Neuronal stem cell (in vitro differentiated cells): ENCODE measurements around the gene LEFTY2.
A peak's percentile ranks its signal among the peaks of the same experiment; 100 is the strongest.

Source experiments
- DNase-seq: peaks from one replicate; pipeline ENCODE4 v3.0.0-alpha.2; 2013; ENCODE audit warnings: low spot score
- H2AFZ ChIP-seq: one replicate; pipeline ENCODE4 v1.6.1; 2013; ENCODE audit warnings: mild to moderate bottlenecking, low read length, inconsistent platforms
- H2AK5ac ChIP-seq: 2 replicates; pipeline ENCODE4 v1.6.1; 2013; ENCODE audit warnings: low read depth, mild to moderate bottlenecking, inconsistent platforms, low read length, moderate library complexity, mixed read lengths
- H2BK120ac ChIP-seq: 2 replicates; pipeline ENCODE4 v1.6.1; 2013; ENCODE audit warnings: low read depth, mild to moderate bottlenecking, inconsistent platforms, low read length, moderate library complexity, mixed read lengths
- H2BK12ac ChIP-seq: one replicate; pipeline ENCODE4 v1.6.1; 2013; ENCODE audit warnings: low read length, inconsistent platforms
- H2BK15ac ChIP-seq: 2 replicates; pipeline ENCODE4 v1.6.1; 2013; ENCODE audit warnings: mild to moderate bottlenecking, low read length, inconsistent platforms, mixed read lengths
- H2BK5ac ChIP-seq: one replicate; pipeline ENCODE4 v1.6.1; 2013; ENCODE audit warnings: inconsistent platforms, mild to moderate bottlenecking, low read length, moderate library complexity
- H3K14ac ChIP-seq: one replicate; pipeline ENCODE4 v1.6.1; 2013; ENCODE audit warnings: low read length, inconsistent platforms
- H3K18ac ChIP-seq: 2 replicates; pipeline ENCODE4 v1.6.1; 2013; ENCODE audit warnings: low read length, inconsistent platforms
- H3K23ac ChIP-seq: 2 replicates; pipeline ENCODE4 v1.6.1; 2013; ENCODE audit warnings: low read depth, mild to moderate bottlenecking, mixed read lengths, low read length, inconsistent platforms; ENCODE audit not compliant: poor library complexity
- H3K27ac ChIP-seq: replicated peaks from 3 replicates; pipeline ENCODE4 v1.5.1; 2013; ENCODE audit warnings: low read length, inconsistent platforms
- H3K27me3 ChIP-seq, 3 experiments: 2 replicates each; pipeline ENCODE4 v1.6.1; 2013; ENCODE audit warnings: low read length in 3 of 3, mild to moderate bottlenecking in 2 of 3, inconsistent platforms in 1 of 3, low read depth in 1 of 3, mixed read lengths in 1 of 3, moderate library complexity in 1 of 3; ENCODE audit not compliant: control insufficient read depth in 3 of 3, insufficient read depth in 3 of 3
- H3K36me3 ChIP-seq, 2 donors: replicated peaks in 1 of 2; 2 replicates each; pipeline ENCODE4 v1.6.1; 2013; ENCODE audit warnings: low read length in 2 of 2; ENCODE audit not compliant: control insufficient read depth in 2 of 2, insufficient read depth in 2 of 2
- H3K4ac ChIP-seq: 2 replicates; pipeline ENCODE4 v1.6.1; 2013; ENCODE audit warnings: inconsistent platforms, mild to moderate bottlenecking, low read length, moderate library complexity
- H3K4me1 ChIP-seq, 2 donors: 1 replicate in 1 of 2; 2 replicates in 1 of 2; pipeline ENCODE4 v1.6.1; 2013; ENCODE audit warnings: low read length in 2 of 2, low read depth in 1 of 2; ENCODE audit not compliant: control insufficient read depth in 2 of 2, insufficient read depth in 1 of 2
- H3K4me2 ChIP-seq: one replicate; pipeline ENCODE4 v1.6.1; 2013; ENCODE audit warnings: mild to moderate bottlenecking, low read length, inconsistent platforms; ENCODE audit not compliant: insufficient read depth, poor library complexity, severe bottlenecking
- H3K4me3 ChIP-seq, 2 donors: 2 replicates each; pipeline ENCODE4 v1.5.1; 2013; ENCODE audit warnings: low read length in 2 of 2, mild to moderate bottlenecking in 2 of 2, inconsistent platforms in 1 of 2, moderate library complexity in 1 of 2
- H3K79me1 ChIP-seq: one replicate; pipeline ENCODE4 v1.6.1; 2013; ENCODE audit warnings: low read depth, mild to moderate bottlenecking, inconsistent platforms, low read length, moderate library complexity
- H3K9ac ChIP-seq: one replicate; pipeline ENCODE4 v1.6.1; 2013; ENCODE audit warnings: mild to moderate bottlenecking, low read depth, low read length, inconsistent platforms; ENCODE audit not compliant: poor library complexity
- H3K9me3 ChIP-seq, 2 donors: replicated peaks in 1 of 2; 2 replicates each; pipeline versions ENCODE3 to v1.6.1; 2013; ENCODE audit warnings: low read length in 2 of 2, mild to moderate bottlenecking in 2 of 2, inconsistent platforms in 1 of 2, low read depth in 1 of 2, mixed read lengths in 1 of 2, moderate library complexity in 1 of 2; ENCODE audit not compliant: control insufficient read depth in 2 of 2, insufficient read depth in 1 of 2
- H4K8ac ChIP-seq: one replicate; pipeline ENCODE4 v1.6.1; 2013; ENCODE audit warnings: low read depth, mild to moderate bottlenecking, inconsistent platforms, low read length, moderate library complexity
- H4K91ac ChIP-seq: one replicate; pipeline ENCODE4 v1.6.1; 2013; ENCODE audit warnings: low read length, low read depth, mild to moderate bottlenecking, inconsistent platforms; ENCODE audit not compliant: poor library complexity
- WGBS, 2 donors: extraction: QIAGEN DNeasy Blood & Tissue Kit; methylation state at CpG; one replicate each; pipeline ENCODE4 v1.1.7; 2013; ENCODE audit warnings: missing lambda C conversion rate in 2 of 2, mixed read lengths in 1 of 2; ENCODE audit not compliant: insufficient read length in 2 of 2, insufficient replicate concordance in 1 of 2; ENCODE audit errors: extremely low coverage in 2 of 2; 5-methylcytosine and 5-hydroxymethylcytosine counted together

The LEFTY2 gene

GRCh38 chr1:225896937-225897549, 44.0 kb downstream of the LEFTY2 start:
- peak overlapping the region; percentile 51 for H3K9ac ChIP-seq
- WGBS, 2 donors: no CpG with 5 or more reads among the region's 7 CpGs
- H2AK5ac ChIP-seq: peak overlapping the region; percentile 63
- no peak overlapping the region for H3K14ac ChIP-seq
- H3K27ac ChIP-seq: no peak overlapping the region
- no peak overlapping the region for H4K8ac ChIP-seq
- peak overlapping the region; percentile 52 for H3K18ac ChIP-seq
- peaks cover 11 to 13% of the 10 kb centered on the region in 2 donors for H3K4me1 ChIP-seq
- H3K23ac ChIP-seq: no peak overlapping the region
- H3K79me1 ChIP-seq: no peaks in the 10 kb centered on the region
- no peak overlapping the region for H4K91ac ChIP-seq
- H3K4me3 ChIP-seq: no peak overlapping the region
- no peak overlapping the region for H2BK120ac ChIP-seq
- no peaks in the 10 kb centered on the region for H3K36me3 ChIP-seq
- H2BK12ac ChIP-seq: no peak overlapping the region
- H3K4ac ChIP-seq: no peak overlapping the region
- H2BK15ac ChIP-seq: peak overlapping the region; percentile 38
- DNase-seq: no peak
- no peak overlapping the region for H3K4me2 ChIP-seq
- no peaks in the 10 kb centered on the region for H3K27me3 ChIP-seq
- H2AFZ ChIP-seq: peak overlapping the region; percentile 47
- no peak overlapping the region for H2BK5ac ChIP-seq
- no peaks in the 10 kb centered on the region for H3K9me3 ChIP-seq

- Histone ChIP-seq H3K23ac (no peak overlapping the region), H3K4me3 (no peak overlapping the region), H2BK120ac (no peak overlapping the region), H3K4ac (no peak overlapping the region), H4K91ac (no peak overlapping the region), H2BK5ac (no peak overlapping the region), H3K79me1 (no peaks in the 10 kb centered on the region), H3K9me3 (no peaks in the 10 kb centered on the region), H4K8ac (no peak overlapping the region), H2BK15ac (no peak overlapping the region), H3K18ac (no peak overlapping the region), H3K14ac (no peak overlapping the region), H3K4me2 (no peak overlapping the region), H3K27ac (no peak overlapping the region), H3K27me3 (no peaks in the 10 kb centered on the region), H3K36me3 (no peaks in the 10 kb centered on the region), H3K9ac (no peak overlapping the region), H2BK12ac (no peak overlapping the region), H2AK5ac (no peak overlapping the region), H3K4me1 (peaks cover 11 to 13% of the 10 kb centered on the region in 2 donors), H2AFZ (no peak overlapping the region)
- DNase-seq: no peak
- WGBS, 2 donors: no CpG with 5 or more reads among the region's 5 CpGs
Measured at GRCh38 chr1:225896494-225896893, 44.5 kb downstream of the LEFTY2 start.

- no peak for DNase-seq
- Histone ChIP-seq H2BK120ac (no peak overlapping the region), H3K27me3 (peaks cover 0 to 5% (median 0%) of the 10 kb centered on the region in 3 experiments), H3K14ac (no peak overlapping the region), H3K79me1 (no peaks in the 10 kb centered on the region), H3K9ac (no peak overlapping the region), H3K4me2 (no peak overlapping the region), H3K4ac (no peak overlapping the region), H3K9me3 (no peaks in the 10 kb centered on the region), H3K27ac (no peak overlapping the region), H4K8ac (no peak overlapping the region), H3K18ac (no peak overlapping the region), H3K4me1 (peaks cover 2 to 12% of the 10 kb centered on the region in 2 donors), H2BK5ac (no peak overlapping the region), H2BK15ac (no peak overlapping the region), H3K36me3 (no peaks in the 10 kb centered on the region), H3K4me3 (no peak overlapping the region), H4K91ac (no peak overlapping the region), H3K23ac (no peak overlapping the region), H2AK5ac (no peak overlapping the region), H2AFZ (no peak overlapping the region), H2BK12ac (no peak overlapping the region)
- no CpG with 5 or more reads among the region's 6 CpGs for whole genome bisulfite sequencing, 2 donors
Measured at GRCh38 chr1:225892307-225892706, 48.7 kb downstream of the LEFTY2 start.

- peak overlapping the region; percentile 48 for H3K18ac ChIP-seq
- no CpG with 5 or more reads among the region's 14 CpGs for WGBS, 2 donors
Measured at GRCh38 chr1:225891229-225891972, 49.6 kb downstream of the LEFTY2 start.

More at GRCh38 chr1:225891229-225891972, 49.6 kb downstream of the LEFTY2 start:
- Histone ChIP-seq H3K4me2 (no peak overlapping the region), H3K4me3 (no peak overlapping the region), H3K4ac (no peak overlapping the region), H2BK12ac (no peak overlapping the region), H3K14ac (no peak overlapping the region), H3K9me3 (no peaks in the 10 kb centered on the region), H4K91ac (no peak overlapping the region), H3K27ac (no peak overlapping the region), H2BK15ac (no peak overlapping the region), H4K8ac (peak overlapping the region; percentile 65), H3K36me3 (no peaks in the 10 kb centered on the region), H3K23ac (no peak overlapping the region), H2AFZ (no peak overlapping the region), H3K4me1 (peaks cover 2 to 12% of the 10 kb centered on the region in 2 donors), H2BK5ac (no peak overlapping the region), H3K9ac (no peak overlapping the region), H3K79me1 (no peaks in the 10 kb centered on the region), H2AK5ac (peak overlapping the region; percentile 56), H2BK120ac (no peak overlapping the region), H3K27me3 (peaks cover 0 to 14% (median 0%) of the 10 kb centered on the region in 3 experiments)
- no peak for DNase-seq
